Stimulated activated naive CD8-positive, alpha-beta T cell treated with anti-CD3 and anti-CD28 coated beads, Interleukin-15, Interleukin-2, amounts not matched to agents 100 U/mL and 50 U/mL, for 24 hours (primary cell): ENCODE results near the gene DPY19L3.
"Not testable (repeated sequence)": the region's sequence is repeated elsewhere in the genome, so short reads cannot be mapped to it uniquely, and the experiment has no call there.

Experiments used
- ATAC-seq: fragments of 150-1000 bp; cut with Tn5 transposase; one replicate; pipeline ENCODE4 v1.10.0; 2021
- DNase-seq: peaks from one replicate; pipeline ENCODE4 v3.0.0; 2021

Gene DPY19L3

DNA sequence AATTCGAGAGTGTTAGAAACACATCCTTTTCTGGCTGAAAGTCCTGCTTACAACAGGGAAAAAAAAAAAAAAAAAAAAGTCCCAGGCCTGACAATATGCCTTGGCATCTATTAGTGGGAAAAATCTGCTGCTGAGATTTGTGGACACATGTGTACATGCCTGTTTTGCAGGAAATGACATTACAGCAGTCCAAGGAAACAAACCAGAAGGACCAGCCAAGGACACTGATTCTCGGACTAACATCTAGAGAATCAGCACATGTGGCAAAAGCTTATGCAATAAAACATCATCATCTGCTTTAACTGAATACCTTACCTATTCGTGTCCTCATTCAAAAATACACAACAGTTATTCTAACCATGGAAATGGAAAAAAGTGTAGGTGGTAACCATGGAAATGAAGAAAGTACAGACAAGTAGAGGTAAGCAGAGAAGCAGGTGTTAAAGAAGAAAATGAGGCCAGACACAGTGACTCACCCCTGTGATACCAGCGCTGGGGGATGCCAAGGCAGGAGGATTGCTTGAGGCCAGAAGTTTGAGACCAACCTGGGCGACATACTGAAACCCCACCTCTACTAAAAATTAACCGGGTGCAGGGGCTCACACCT is 9.4 kb upstream of the DPY19L3 start:
- DNase-seq (peak; percentile 33), ATAC-seq (peak; percentile 71)

DNA sequence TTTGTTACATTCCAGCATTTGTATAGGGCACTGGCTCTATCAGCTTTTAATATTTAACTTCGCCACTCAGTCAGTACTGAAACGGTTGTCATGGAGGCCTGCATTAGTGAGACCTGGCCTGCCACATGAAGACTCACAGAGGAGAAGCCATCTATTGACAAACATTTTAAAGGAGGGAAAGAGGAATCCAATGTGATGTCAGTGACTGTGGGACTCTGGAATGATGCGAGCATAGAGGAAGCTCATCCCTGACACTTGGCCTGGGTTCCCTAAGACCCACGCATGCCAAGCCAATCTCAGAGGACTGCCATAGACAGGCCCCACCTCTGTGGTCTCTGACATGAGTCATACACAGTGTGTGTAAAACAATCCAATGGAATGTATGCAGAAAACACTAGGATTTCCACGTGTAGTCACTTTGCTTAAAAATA is 7.9 kb upstream of the DPY19L3 start:
- DNase-seq (no peak), ATAC-seq (no peak)

DNA sequence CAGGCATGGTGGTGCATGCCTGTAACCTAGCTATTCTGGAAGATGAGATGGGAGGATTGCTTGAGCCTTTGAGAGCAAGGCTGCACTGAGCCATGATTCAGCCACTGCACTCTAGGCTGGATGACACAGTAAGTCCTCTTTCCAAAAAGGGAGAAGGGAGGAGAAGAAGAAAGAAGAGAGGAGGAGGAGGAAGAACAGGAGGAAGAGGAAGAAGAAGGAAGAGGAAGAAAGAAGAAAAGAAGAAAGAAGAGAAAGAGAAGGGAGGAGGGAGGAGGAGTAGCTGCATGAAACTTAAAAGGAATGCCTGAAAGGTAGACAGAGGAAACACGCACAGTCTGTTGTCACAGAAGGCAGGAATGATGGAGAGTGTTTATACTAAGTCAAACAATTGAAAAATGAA is 3.6 kb upstream of the DPY19L3 start:
- ATAC-seq (no peak), DNase-seq (no peak)

DNA sequence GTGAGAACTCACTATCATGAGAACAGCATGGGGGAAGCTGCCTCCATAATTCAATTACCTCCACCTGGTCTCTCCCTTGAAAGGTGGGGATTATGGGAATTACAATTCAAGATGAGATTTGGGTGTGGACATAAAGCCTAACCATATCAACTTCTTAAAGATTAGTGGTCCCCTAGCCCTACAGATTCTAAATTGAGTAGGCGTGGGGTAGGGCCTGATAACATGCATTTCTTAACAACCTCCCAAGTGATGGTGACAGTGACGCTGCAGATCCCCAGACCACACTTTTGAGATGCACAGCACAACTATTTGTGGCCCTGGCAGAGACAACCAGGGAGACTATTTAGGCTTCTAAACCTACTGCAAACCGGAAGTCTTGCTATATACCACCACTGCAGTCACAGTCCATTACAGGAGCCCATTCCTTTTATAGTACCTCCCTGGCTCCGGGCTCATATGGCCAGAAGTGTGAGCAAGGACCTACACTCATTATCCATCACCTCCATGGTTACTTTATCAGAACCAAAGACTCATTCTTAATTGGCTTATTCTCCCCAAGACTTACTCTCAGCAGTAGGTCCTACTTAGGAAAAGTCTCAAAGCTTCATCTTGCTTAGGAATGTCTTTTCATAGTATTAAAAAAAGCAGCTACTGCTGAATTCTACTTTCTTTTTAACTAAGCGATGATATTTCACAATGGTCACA is 2.1 kb upstream of the DPY19L3 start:
- DNase-seq: no peak
- no peak for ATAC-seq

DNA sequence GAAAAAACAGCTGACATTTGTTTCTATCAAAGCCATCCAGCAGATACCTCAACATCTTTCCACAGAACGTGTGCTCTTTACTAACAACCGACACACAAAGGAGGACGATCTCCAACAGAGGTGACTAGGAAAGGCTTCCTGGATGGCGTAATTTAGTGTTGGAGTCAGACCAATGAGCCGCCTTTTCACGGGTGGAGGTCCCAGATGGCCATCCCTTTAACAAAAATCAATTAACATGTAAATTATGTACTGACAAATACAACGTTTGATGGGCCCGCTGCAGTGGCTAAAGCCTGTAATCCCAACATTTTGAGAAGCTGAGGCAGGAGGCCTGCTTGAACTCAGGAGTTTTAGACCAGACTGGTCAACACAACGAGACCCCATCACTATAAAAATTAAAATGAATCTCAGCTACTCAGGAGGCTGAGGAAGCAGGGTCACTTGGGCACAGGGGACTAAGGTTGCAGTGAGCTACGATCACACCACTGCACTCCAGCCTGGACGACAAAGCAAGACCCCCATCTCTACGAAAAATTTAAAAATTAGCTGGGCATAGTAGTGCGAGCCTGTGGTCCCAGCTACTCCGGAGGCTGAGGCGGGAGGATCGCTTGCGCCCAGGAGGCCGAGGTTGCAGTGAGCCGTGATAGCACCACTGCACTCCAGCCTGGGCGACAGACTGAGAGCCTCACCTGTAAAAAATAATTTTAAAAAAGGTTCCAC is 1.2 kb upstream of the DPY19L3 start:
- ATAC-seq (no peak), DNase-seq (no peak)

DNA sequence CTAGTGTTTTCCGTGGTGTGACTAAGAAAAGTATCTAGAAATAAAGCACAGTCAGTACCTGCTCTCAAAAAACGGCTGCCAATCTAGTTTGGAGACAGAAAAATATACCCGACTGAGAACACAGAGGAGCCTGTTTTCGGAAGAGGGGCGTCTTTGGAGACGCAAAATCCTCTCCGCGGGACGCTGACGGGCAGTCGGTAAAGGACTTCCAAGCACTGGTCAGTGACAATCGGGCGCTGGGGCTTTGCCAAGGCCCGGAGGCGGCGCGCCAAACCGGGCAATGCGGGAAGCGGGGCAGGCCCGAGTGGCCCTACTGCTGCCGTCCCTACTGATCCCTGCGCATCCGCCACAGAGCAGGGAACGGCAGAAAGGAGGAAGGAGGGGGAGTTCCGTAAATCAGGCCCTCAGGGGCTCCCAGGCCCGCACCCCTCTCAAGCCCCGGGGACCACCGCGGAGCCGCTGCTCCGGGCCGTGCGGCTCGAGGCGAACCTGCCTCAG is 588 bp upstream of the DPY19L3 start:
- DNase-seq (no peak), ATAC-seq (no peak)

DNA sequence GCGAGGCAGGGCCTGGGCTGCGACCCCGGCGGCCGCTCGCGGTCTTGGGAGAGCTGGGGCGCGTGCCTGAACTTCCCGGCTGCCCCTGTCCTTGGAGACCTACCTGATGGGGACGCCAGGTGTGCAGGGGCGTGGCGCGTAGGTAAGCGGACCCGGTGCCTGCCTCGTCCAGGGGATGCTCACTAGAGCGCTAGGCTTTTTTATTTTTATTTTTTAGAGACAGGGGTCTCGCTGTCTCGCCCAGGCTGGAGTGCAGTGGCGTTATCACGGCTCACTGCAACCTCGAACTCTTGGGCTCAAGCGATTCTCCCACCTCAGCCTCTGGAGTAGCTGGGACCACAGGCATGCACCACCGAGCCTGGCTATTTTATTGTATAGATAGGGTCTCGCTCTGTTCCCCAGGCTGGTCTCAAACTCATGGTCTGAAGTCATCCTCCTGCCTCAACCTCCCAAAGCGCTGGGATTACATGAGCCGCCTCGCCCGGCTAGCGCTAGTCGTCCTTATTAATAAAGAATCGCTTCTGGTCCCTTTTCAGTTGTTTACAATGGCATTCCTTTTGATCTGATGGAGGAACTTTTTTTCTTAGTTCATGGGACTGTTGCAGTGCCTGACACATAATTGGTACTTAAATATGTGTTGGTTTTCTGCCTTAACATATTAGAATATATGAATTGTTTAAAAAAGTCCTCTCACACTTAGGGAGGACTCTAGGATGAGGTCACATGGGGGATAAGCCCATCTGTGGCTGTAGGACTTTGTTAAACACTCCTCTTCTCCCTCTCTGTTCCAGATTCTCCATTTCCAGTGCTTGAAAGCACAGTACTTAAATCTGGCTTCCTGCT is 812 bp downstream of the DPY19L3 start:
- ATAC-seq: no peak
- DNase-seq: no peak

DNA sequence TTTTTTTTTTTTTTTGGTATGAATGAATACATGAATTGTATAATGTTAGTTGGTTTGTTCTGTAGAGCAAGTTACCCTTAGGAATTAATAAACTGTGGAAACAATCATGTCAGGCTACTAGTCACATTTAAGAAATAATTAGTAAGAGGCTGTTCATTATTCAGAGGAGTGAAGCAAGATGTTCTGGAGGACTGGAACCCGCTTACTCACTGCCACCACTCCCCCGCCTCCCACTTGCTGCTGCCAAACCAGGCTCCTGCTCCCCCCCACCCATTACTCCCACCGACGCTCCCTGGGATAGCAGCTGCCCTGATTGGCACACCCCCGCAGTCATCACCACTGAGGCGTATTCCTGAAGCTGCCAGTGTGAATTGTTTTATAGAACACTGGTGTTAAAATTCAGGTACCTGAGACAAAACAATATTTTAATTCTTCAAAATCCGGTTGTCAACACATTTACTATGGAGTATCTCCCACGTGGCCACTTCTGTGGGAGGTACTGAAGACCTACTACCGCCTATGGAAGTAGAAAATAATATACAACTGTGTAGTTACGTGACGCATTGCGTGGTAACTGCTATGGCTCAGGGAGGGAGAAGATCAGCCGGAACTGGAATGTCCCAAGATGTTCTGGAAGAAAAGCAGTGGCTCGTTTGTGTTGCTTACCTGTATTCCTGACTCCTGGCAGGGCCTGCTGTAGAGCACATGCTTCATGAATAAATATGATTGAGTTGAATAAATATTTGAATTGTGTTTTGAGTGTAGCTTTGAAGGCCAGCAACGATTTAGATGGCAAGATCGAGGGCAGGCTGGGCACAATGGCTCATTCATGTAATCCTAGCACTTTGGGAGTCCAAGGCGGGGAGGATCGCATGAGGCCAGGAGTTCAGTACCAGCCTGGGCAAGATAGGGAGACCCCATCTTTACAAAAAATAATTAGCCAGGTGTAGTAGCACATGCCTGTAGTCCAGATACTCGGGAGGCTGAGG is 1.7 kb downstream of the DPY19L3 start:
- ATAC-seq: no peak
- no peak for DNase-seq

DNA sequence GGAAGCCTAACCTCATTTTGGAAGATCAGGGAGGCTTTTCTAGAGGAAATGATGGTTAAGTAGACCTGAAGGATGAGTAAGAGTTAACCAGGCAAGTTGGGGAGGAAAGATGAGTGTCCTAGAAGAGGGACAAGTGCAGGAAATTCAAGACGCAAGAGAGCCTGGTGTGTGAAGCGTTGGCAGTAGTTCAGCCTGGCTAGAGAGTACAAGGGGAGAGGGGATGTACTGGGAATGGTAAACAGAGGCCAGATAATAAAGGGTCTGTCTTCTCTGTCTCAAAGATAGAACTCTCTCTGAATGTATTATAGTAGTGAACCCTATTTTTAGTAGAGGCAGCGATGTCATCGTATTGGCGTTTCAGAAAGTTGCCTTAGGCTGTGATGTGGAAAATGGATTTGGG is 9.7 kb downstream of the DPY19L3 start:
- DNase-seq (no peak), ATAC-seq (no peak)

DNA sequence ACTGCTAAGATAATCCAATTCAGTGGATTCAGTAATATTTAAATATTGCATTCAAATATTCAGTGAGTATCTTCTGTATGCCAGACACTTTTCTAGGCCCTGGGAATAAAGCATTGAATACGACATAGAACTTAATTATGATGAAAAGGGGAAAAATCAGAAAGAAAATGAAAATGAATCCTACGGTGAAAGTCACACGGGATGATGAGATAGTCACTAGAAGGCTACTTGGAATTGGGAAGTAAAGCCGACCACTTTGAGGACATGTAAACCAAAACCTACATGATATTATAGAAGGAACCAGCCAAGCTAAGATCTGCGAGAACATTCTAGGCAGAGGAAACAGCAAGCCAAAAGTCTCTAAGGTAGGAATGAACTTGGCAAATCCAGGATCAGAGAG is 10.1 kb downstream of the DPY19L3 start:
- DNase-seq (no peak), ATAC-seq (no peak)

DNA sequence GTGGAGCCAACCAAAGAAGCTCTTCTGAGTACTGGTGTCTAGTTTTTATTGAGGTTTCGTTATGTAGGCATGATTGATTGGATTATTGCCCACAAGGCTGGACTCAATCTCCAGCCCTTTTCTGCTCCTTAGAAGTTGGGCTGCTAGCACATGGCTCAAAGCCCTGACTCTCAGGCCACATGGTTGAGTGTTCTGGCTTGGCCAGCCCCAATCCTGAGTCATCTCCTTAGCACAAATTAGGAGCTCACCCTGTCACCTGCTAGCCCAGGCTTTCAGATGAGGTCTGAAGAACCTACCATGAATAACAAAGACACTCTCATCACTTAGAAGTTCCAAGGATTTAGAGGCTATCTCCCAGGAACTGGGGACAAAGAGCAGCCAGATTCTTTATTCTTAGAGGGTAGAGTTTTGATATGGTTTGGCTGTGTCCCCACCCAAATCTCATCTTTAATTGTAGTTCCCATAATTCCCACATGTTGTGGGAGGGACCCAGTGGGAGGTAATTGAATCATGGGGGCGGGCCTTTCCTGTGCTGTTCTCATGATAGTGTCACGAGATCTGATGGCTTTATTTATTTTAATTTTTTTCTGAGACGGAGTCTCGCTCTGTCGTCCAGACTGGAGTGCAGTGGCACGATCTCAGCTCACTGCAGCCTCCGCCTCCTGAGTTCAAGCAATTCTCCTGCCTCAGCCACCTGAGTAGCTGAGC is 11.3 kb downstream of the DPY19L3 start:
- DNase-seq (no peak), ATAC-seq (no peak)

DNA sequence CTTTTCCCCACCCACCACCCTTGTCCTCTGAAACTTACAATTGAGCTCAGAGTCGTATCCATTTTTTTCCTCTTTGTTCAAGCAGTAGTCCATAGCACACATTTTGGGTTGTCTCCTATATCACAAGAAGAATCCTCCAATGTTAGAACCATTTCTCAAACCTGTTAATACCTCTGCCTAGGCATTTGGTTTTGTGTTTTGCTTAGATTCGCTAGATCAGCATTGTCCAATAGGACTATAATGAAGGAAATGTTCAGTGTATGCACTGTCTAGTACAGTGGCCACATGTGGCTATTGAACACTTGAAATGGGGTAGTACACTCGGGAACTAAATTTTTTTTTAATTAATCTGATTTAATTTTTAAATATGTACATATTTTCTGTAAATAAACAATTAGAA is 12.6 kb downstream of the DPY19L3 start:
- ATAC-seq: no peak
- no peak for DNase-seq

DNA sequence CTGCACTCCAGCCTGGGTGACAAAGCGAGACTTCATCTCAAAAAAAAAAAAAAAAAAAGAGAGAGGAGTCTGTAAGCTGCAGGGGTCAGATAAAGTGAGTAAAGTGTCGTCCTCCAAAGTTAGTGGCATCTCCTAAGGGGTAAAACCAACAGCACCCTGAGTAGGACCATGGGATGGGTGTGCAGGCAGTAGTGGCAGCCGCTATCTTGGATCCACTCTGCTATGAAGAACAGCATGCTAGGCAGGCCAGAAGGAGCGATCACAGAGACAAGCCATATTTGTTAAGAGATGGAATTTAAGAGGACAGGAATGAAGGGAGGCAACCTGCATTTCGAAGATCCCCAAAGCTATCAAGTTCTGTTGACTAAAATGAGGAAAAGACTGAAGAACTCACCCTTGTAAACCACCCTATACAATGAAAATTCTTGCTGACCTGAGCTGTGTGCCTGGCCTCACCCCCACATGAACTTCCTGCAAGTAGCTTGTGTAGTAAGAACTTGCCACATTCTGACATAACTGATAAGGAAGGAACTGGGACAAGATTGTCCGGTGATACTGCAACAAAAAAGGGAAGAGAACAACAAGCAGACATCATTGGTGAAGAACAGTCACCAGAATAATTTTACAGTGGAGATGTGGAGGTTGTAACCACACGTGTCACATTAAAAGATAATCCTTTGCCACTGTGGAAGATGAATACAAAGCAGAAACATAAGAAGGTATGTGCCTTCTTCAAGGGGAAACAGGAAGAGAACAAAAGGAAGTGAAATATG is 16.2 kb downstream of the DPY19L3 start:
- ATAC-seq (no peak), DNase-seq (no peak)

DNA sequence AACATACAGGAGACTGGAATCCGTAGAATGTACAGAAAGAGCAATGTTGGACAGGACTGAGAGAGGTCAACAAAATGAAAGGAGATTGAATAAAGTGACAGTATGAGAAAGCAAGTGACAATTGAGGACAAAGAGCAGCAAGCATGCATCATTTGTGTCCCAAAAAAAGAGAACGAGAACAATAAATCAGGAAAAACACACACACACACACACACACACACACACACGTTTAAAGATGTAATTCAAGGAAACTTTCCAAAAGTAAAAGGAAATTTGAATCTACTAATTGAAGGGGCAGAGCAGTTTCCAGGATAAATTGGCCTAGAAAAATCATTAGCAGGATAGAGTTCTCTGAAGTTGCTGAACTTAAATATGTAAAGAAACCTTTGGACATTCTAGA is 16.9 kb downstream of the DPY19L3 start:
- ATAC-seq (no peak), DNase-seq (no peak)

DNA sequence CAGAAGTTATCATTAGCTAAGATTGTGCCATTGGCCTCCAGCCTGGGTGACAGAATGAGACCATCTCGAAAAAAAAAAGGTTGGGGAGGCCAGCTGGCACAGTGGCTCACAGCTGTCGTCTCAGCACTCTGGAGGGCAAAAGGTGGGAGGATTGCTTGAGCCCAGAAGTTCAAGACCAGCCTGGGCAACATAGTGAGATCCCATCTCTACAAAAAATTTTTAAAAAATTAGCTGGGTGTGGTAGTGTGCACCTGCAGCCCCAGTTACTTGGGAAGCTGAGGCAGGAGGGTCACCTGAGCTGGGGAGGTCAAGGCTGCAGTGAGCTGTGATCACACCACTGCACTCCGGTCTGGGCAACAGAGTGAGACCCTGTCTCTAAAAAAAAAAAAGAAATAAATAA is 18.4 kb downstream of the DPY19L3 start:
- not testable (repeated sequence) for DNase-seq, ATAC-seq

DNA sequence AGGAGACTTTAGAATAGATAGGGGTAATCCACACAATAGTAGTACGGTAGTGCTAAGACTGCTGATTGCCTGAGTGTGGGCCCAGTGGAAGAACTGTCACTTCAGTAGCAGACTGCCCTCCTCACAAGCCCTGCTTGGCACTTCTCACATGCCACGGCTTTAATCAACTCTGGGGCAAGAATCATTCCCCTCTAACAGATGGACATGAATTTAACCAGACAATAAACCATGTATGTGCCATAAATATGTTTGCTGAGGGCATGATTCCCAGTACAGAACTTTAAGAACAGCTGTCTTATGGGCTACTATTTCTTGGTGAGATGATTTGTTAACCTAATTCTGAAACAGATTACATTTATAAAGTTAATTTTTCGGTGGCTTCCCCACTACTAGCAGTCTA is 22.0 kb downstream of the DPY19L3 start:
- no peak for DNase-seq
- ATAC-seq: no peak

DNA sequence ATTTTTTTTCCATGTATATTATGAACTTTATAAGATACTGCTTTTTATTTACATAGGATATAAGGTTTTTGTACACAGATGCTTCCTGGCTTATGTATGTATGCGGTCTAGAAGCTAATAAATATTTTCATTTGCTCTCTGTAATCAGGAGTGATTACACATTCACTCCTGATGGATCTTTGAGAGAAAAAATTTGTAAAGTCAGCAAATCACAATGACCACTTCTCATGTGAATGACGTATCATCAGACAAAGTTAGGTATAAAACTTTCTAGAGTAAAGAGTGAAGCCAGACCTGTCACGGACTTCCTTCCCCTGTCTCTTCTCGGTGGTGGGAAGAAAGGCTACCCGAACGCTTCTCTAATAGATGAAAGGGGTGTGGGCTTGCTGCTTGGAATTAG is 31.1 kb downstream of the DPY19L3 start:
- no peak for DNase-seq
- no peak for ATAC-seq

DNA sequence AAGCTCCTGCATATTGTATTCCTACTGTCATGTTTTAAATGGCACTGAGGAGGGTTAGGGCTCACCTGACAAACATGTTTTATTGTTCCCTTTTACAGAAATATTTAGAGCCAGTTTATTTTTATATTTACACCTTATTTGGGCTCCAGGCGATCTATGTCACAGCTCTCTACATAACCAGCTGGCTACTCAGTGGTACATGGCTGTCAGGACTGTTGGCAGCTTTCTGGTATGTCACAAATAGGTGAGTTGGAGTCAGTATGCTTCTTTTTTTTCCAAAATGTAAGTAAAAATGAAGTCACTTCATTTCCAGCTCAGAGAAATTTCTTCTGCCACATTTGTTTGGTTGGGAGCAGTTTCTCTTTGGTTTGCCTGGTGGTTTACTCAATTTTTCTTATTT is 31.5 kb downstream of the DPY19L3 start:
- ATAC-seq (no peak), DNase-seq (no peak)

DNA sequence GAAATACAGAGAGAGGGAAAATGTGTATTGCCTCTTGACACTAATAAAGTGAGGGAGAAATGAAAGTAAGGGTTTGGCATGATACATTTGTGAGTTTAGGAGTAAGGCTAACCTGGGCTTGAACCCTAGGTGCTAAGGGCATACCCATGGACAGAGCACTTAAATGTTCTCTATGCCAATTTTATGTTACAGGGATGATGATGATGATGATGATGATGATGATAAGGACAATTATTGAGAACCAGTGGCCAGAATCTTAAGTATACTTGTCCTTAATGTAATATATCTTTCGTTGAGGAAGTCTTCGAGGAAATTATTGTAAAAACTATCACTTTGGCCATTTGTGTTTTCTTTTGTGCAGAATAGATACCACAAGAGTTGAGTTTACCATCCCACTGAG is 33.2 kb downstream of the DPY19L3 start:
- no peak for DNase-seq

DNA sequence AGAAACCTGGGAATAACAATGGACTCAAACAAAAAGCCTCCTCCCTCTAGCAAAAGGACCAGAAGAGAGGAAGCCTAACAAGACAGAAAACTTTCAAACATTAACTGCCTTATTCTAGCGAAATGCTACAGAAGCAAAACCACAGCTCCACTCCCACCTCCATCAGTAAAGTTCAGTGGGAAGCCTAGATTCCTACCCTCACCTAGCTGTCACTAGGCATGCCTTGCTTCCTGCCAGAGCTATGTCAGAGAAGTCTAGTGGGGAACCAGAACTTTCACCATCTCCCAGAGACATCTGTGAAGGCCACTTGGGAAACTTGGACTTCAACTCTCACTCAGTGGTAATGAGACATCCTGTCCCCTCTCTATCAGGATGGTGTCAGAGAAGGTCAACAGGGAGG is 37.1 kb downstream of the DPY19L3 start:
- no peak for ATAC-seq
- no peak for DNase-seq

More for the DNA sequence above, 33.2 kb downstream of the DPY19L3 start:
- no peak for ATAC-seq
